ENCODE results near the gene TRUB1.

Gene TRUB1

GRCh38 chr10:114930320-114930719, 7.7 kb upstream of the TRUB1 start:
- H3K27me3 ChIP-seq (ENCODE audit: control insufficient read depth in 1 of 2, insufficient read depth in 1 of 2, low read length in 2 of 2): no peaks in the 10 kb centered on the region

GRCh38 chr10:114931072-114931679, 6.8 kb upstream of the TRUB1 start:
- H3K79me1 ChIP-seq (replicated peaks; ENCODE audit: low read length, poor library complexity, severe bottlenecking): no peaks in the 10 kb centered on the region
- H3K23ac ChIP-seq (ENCODE audit: low read length in 2 of 2): no peak overlapping the region
- no peak overlapping the region for H4K8ac ChIP-seq (ENCODE audit: low read length)
- H4K91ac ChIP-seq (ENCODE audit: low read length): no peak overlapping the region
- H3K9ac ChIP-seq (ENCODE audit: low read length): no peak overlapping the region
- no peaks in the 10 kb centered on the region for H3K4me1 ChIP-seq (ENCODE audit: control insufficient read depth, insufficient read depth, low read depth, low read length)
- H3K27me3 ChIP-seq (ENCODE audit: control insufficient read depth in 1 of 2, insufficient read depth in 1 of 2, low read length in 2 of 2): no peaks in the 10 kb centered on the region
- H2BK15ac ChIP-seq (ENCODE audit: low read depth, poor library complexity, severe bottlenecking): no peak overlapping the region
- no peak overlapping the region for H3K4me2 ChIP-seq (ENCODE audit: low read length, poor library complexity, severe bottlenecking)
- no peak overlapping the region for H2BK12ac ChIP-seq (ENCODE audit: low read length in 2 of 2)
- no peak overlapping the region for H3K18ac ChIP-seq (ENCODE audit: low read depth in 1 of 2, low read length in 2 of 2)
- WGBS: 83% methylated on average over 1 of the region's 2 CpGs
- no peak overlapping the region for H3K4me3 ChIP-seq (ENCODE audit: insufficient read depth in 1 of 2, low read depth in 1 of 2, low read length in 2 of 2)
- H2AFZ ChIP-seq (ENCODE audit: low read depth, low read length): no peak overlapping the region
- H3K36me3 ChIP-seq (ENCODE audit: control insufficient read depth in 1 of 2, insufficient read depth in 2 of 2, low read depth in 1 of 2, low read length in 2 of 2): no peaks in the 10 kb centered on the region
- no peak overlapping the region for H2BK5ac ChIP-seq (ENCODE audit: low read depth, low read length, poor library complexity, severe bottlenecking)
- H2AK5ac ChIP-seq (ENCODE audit: low read length, severe bottlenecking): no peak overlapping the region
- H3K9me3 ChIP-seq (ENCODE audit: control insufficient read depth, low read length): no peaks in the 10 kb centered on the region
- no peak overlapping the region for H3K4ac ChIP-seq (ENCODE audit: low read depth in 1 of 2, low read length in 2 of 2)
- DNase-seq: no peak
- H3K14ac ChIP-seq (ENCODE audit: low read length in 2 of 2): no peak overlapping the region
- H3K27ac ChIP-seq (ENCODE audit: low read length, poor library complexity, severe bottlenecking): no peak overlapping the region
- no peak overlapping the region for H2BK120ac ChIP-seq (ENCODE audit: low read depth, low read length)

More at GRCh38 chr10:114930320-114930719, 7.7 kb upstream of the TRUB1 start:
- Histone ChIP-seq H2BK12ac (ENCODE audit: low read length in 2 of 2) (no peak overlapping the region), H3K18ac (ENCODE audit: low read depth in 1 of 2, low read length in 2 of 2) (no peak overlapping the region), H3K27ac (ENCODE audit: low read length, poor library complexity, severe bottlenecking) (no peak overlapping the region), H3K4me2 (ENCODE audit: low read length, poor library complexity, severe bottlenecking) (no peak overlapping the region), H3K4ac (ENCODE audit: low read depth in 1 of 2, low read length in 2 of 2) (no peak overlapping the region), H2AFZ (ENCODE audit: low read depth, low read length) (no peak overlapping the region), H3K9ac (ENCODE audit: low read length) (no peak overlapping the region), H4K8ac (ENCODE audit: low read length) (no peak overlapping the region), H3K23ac (ENCODE audit: low read length in 2 of 2) (no peak overlapping the region), H3K79me1 (replicated peaks; ENCODE audit: low read length, poor library complexity, severe bottlenecking) (no peaks in the 10 kb centered on the region), H3K36me3 (ENCODE audit: control insufficient read depth in 1 of 2, insufficient read depth in 2 of 2, low read depth in 1 of 2, low read length in 2 of 2) (no peaks in the 10 kb centered on the region), H2AK5ac (ENCODE audit: low read length, severe bottlenecking) (no peak overlapping the region), H2BK5ac (ENCODE audit: low read depth, low read length, poor library complexity, severe bottlenecking) (no peak overlapping the region), H3K14ac (ENCODE audit: low read length in 2 of 2) (no peak overlapping the region), H3K4me1 (ENCODE audit: control insufficient read depth, insufficient read depth, low read depth, low read length) (no peaks in the 10 kb centered on the region), H2BK120ac (ENCODE audit: low read depth, low read length) (no peak overlapping the region), H3K4me3 (ENCODE audit: insufficient read depth in 1 of 2, low read depth in 1 of 2, low read length in 2 of 2) (no peak overlapping the region), H2BK15ac (ENCODE audit: low read depth, poor library complexity, severe bottlenecking) (no peak overlapping the region), H3K9me3 (ENCODE audit: control insufficient read depth, low read length) (no peaks in the 10 kb centered on the region), H4K91ac (ENCODE audit: low read length) (no peak overlapping the region)
- DNase-seq: no peak
- WGBS: 100% methylated on average over 2 of the region's 4 CpGs

GRCh38 chr10:114932225-114932624, 5.8 kb upstream of the TRUB1 start:
- Histone ChIP-seq H2BK12ac (ENCODE audit: low read length in 2 of 2) (no peak overlapping the region), H2BK120ac (ENCODE audit: low read depth, low read length) (no peak overlapping the region), H2BK15ac (ENCODE audit: low read depth, poor library complexity, severe bottlenecking) (no peak overlapping the region), H3K4me3 (ENCODE audit: insufficient read depth in 1 of 2, low read depth in 1 of 2, low read length in 2 of 2) (no peak overlapping the region), H3K4me1 (ENCODE audit: control insufficient read depth, insufficient read depth, low read depth, low read length) (no peaks in the 10 kb centered on the region), H3K23ac (ENCODE audit: low read length in 2 of 2) (no peak overlapping the region), H2AFZ (ENCODE audit: low read depth, low read length) (no peak overlapping the region), H3K79me1 (replicated peaks; ENCODE audit: low read length, poor library complexity, severe bottlenecking) (no peaks in the 10 kb centered on the region), H3K9ac (ENCODE audit: low read length) (no peak overlapping the region), H3K36me3 (ENCODE audit: control insufficient read depth in 1 of 2, insufficient read depth in 2 of 2, low read depth in 1 of 2, low read length in 2 of 2) (no peaks in the 10 kb centered on the region), H2AK5ac (ENCODE audit: low read length, severe bottlenecking) (no peak overlapping the region), H4K91ac (ENCODE audit: low read length) (no peak overlapping the region), H3K9me3 (ENCODE audit: control insufficient read depth, low read length) (no peaks in the 10 kb centered on the region), H3K18ac (ENCODE audit: low read depth in 1 of 2, low read length in 2 of 2) (no peak overlapping the region), H3K27ac (ENCODE audit: low read length, poor library complexity, severe bottlenecking) (no peak overlapping the region), H4K8ac (ENCODE audit: low read length) (no peak overlapping the region), H2BK5ac (ENCODE audit: low read depth, low read length, poor library complexity, severe bottlenecking) (no peak overlapping the region), H3K27me3 (ENCODE audit: control insufficient read depth in 1 of 2, insufficient read depth in 1 of 2, low read length in 2 of 2) (no peaks in the 10 kb centered on the region), H3K4ac (ENCODE audit: low read depth in 1 of 2, low read length in 2 of 2) (no peak overlapping the region), H3K14ac (ENCODE audit: low read length in 2 of 2) (no peak overlapping the region), H3K4me2 (ENCODE audit: low read length, poor library complexity, severe bottlenecking) (no peak overlapping the region)
- no peak for DNase-seq

DNA sequence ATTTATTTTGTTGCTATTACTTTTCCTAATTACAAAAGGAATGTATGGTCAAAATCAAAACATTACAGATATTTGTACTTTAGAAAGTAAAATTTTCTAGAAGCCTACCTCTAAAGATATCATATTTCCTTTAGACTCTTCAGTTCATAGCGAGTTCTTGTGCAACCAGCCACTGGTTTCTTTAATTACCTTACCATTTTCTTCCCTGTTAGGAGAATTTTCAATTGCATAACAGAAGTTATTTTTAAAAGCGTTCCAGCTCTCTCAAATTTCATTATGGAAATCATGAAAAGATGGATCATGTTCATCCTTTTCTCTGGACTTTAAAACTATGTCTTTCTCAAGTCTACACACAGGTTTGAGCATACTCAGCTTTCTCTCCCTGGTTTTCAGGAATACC, 5.0 kb upstream of the TRUB1 start:
- Histone ChIP-seq H3K27me3 (ENCODE audit: control insufficient read depth in 1 of 2, insufficient read depth in 1 of 2, low read length in 2 of 2) (no peaks in the 10 kb centered on the region), H4K8ac (ENCODE audit: low read length) (no peak overlapping the region), H3K4me2 (ENCODE audit: low read length, poor library complexity, severe bottlenecking) (no peak overlapping the region), H2BK15ac (ENCODE audit: low read depth, poor library complexity, severe bottlenecking) (no peak overlapping the region), H2BK120ac (ENCODE audit: low read depth, low read length) (no peak overlapping the region), H2BK5ac (ENCODE audit: low read depth, low read length, poor library complexity, severe bottlenecking) (no peak overlapping the region), H3K18ac (ENCODE audit: low read depth in 1 of 2, low read length in 2 of 2) (no peak overlapping the region), H3K27ac (ENCODE audit: low read length, poor library complexity, severe bottlenecking) (no peak overlapping the region), H2AFZ (ENCODE audit: low read depth, low read length) (no peak overlapping the region), H3K4me3 (ENCODE audit: insufficient read depth in 1 of 2, low read depth in 1 of 2, low read length in 2 of 2) (no peak overlapping the region), H3K14ac (ENCODE audit: low read length in 2 of 2) (no peak overlapping the region), H3K9me3 (ENCODE audit: control insufficient read depth, low read length) (no peaks in the 10 kb centered on the region), H4K91ac (ENCODE audit: low read length) (no peak overlapping the region), H3K23ac (ENCODE audit: low read length in 2 of 2) (no peak overlapping the region), H3K9ac (ENCODE audit: low read length) (no peak overlapping the region), H2BK12ac (ENCODE audit: low read length in 2 of 2) (no peak overlapping the region), H3K36me3 (ENCODE audit: control insufficient read depth in 1 of 2, insufficient read depth in 2 of 2, low read depth in 1 of 2, low read length in 2 of 2) (no peaks in the 10 kb centered on the region), H2AK5ac (ENCODE audit: low read length, severe bottlenecking) (no peak overlapping the region), H3K4ac (ENCODE audit: low read depth in 1 of 2, low read length in 2 of 2) (no peak overlapping the region), H3K79me1 (replicated peaks; ENCODE audit: low read length, poor library complexity, severe bottlenecking) (no peaks in the 10 kb centered on the region), H3K4me1 (ENCODE audit: control insufficient read depth, insufficient read depth, low read depth, low read length) (no peaks in the 10 kb centered on the region)
- 100% methylated on average over 1 of the region's 2 CpGs for WGBS
- DNase-seq: no peak

All from mesenchymal stem cell (in vitro differentiated cells and primary cell).